GM12872 (cell line): ENCODE data around the gene ANO4.

Source experiments
- TF ChIP-seq, protein P1 (sequence below): IDR thresholded peaks from 3 replicates; pipeline ENCODE4 v1.5.1; 2011; ENCODE audit warnings: low read depth, mild to moderate bottlenecking, low read length, moderate library complexity; ENCODE audit not compliant: insufficient read depth

Gene ANO4

DNA sequence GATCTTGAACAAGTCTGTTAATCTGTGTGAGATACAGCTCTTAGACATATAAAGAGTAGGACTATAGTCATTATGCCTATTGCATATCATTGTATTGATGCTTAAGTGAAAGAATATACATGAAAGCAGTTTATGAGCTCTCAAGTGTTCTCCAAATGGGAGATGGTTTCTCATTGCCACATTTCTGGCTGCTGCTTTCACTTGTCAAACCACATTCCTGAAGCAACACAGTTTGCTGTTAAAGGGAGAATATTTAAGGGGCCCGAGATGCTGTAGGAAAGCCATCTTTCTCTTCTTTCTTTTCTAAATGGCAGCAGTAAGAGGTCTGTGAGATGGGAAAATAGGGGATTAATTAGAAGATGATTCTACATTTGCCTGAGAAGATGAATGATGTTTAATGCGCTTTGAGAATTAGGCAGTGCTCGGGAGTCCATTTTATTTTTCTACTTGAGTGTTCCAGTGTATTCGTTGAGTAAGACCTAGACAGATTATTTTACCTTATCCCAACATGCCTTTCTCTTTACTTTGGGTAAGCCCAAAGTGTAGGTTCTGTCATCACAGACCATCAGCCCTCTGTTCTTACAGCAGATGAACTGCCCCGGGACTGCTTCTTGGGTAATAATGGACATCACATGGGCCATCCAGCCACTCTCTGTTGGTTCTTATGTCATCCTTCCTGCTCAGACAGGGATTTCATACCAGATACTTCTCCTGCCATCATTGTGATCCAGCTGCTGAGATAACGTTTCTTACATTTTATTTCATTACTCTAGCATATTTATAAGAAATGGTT lies 35.6 kb downstream of the ANO4 start:
- TF ChIP-seq, protein P1, sequence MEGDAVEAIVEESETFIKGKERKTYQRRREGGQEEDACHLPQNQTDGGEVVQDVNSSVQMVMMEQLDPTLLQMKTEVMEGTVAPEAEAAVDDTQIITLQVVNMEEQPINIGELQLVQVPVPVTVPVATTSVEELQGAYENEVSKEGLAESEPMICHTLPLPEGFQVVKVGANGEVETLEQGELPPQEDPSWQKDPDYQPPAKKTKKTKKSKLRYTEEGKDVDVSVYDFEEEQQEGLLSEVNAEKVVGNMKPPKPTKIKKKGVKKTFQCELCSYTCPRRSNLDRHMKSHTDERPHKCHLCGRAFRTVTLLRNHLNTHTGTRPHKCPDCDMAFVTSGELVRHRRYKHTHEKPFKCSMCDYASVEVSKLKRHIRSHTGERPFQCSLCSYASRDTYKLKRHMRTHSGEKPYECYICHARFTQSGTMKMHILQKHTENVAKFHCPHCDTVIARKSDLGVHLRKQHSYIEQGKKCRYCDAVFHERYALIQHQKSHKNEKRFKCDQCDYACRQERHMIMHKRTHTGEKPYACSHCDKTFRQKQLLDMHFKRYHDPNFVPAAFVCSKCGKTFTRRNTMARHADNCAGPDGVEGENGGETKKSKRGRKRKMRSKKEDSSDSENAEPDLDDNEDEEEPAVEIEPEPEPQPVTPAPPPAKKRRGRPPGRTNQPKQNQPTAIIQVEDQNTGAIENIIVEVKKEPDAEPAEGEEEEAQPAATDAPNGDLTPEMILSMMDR = no peak

DNA sequence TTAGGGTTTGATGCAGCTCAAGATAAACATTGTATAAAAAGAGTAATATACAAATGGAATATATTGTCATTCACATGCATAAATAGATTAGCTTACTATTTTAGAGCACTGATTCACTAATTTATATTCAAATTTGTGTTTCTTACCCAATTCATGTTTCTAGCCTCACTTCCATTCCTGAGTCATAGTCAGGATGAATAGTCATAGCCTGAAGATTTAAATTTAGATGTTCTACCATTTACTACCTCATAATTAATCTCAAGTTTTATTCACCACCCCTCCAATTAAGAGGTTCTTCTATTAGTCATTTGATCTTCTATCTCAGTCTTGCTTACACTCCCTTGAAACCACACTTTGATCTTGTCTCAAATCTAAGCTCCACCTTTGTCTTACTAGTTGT lies 38.7 kb downstream of the ANO4 start:
- TF ChIP-seq, protein P1 = no peak

DNA sequence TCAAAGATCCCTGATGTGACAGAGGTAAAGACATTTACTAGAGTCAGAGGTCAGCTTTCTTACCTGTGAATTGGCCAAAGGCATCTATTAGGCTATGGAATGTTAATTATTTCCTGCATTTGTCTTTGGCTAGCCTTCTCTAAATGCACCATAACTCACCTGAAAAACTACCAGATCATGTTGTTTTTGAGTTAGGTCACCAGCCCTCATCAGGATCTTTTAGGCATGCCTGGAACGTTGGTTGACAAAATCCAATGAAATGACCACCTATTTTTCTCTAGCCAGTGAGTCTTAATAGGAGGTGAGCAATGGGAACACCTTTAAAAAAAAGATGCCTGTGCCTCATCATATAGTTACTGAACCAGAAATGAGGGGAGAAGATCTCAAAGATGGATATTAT lies 46.2 kb downstream of the ANO4 start:
- TF ChIP-seq, protein P1 = no peak

DNA sequence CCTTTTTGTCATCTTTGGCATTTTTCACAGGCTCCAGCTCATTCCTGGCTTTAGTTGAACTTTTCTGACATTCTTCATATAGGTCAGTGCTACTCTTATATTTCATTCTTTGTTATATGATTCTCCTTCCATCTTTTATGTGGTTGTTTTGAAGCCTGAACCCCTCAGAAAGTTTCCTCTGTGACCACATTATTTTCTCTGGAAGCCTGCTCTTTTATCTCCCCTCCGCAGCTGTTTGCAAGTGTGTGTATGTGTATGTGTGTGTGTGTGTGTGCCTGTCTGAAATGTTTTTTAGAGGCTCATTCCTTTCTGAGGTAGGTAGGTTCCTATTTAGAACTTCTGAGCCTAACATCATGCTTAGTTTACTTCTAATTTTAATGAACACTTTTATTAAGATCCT lies 47.6 kb downstream of the ANO4 start:
- TF ChIP-seq, protein P1 = no peak

DNA sequence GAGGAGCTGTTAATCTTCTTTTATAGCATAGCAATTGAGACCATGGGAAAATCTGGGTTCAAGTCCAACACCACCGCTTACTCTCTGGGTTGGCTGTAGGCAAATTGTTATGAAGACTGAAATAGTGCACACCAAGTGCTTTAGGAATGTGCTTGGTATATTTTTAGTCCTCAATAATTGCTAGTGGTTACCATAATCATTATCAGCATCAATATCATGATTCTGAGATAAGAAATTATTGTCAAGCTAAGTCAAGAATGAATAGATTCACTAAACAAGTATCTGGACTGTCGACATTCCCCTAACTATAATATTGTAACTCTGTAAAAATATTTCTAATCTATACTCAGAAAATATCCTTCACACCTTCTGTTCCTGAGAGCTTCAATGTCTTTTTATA lies 48.5 kb downstream of the ANO4 start:
- TF ChIP-seq, protein P1 = no peak

DNA sequence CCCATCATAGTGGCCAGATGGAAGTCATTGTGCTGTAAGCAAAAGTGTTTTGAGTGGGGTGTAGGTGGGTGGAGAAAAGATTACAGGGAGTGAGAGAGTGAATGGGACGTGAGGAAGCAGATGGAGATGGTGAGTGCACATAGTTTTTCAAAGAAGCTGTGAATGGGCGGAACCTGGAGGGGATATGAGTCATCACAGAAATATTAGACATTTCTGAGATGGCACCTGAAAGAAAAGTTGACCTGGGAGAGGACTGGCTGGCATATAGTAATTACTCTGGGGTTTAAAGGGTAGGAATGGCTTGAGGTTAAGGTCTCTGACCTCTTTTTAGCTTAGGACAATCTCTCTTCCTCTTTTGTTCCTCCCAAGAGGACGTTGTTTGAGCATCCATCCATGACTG lies 50.5 kb downstream of the ANO4 start:
- TF ChIP-seq, protein P1 = no peak

DNA sequence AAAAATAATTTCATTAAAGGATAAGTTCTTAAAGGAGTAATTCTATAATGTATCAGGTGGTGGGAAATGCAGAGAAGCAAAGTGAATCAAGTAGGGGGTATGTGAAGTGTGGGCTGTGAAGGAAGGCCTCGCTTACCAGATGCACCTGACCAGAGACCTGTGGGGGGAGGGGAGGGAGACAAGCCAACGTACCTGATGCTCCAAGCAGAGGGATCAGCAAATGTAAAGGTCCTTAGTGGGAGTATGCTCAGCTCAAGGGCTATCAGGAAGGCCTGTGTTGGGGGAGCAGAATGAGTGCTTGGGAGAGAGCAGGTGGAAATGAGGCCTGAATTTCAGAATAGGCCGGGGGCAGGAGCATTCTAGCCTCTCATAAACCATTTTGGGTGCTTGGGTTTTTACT lies 57.1 kb downstream of the ANO4 start:
- TF ChIP-seq, protein P1 = no peak
